ENCODE results near the gene LCN15. TPM values are rescaled to one million over a fixed set of nuclear protein-coding genes. Genes with fewer than 3 reads are reported as not detected.
A peak's percentile ranks its signal among the peaks of the same experiment; 100 is the strongest.

The LCN15 gene
- total RNA-seq, 1 experiment from 2014 or later = not detected

DNA sequence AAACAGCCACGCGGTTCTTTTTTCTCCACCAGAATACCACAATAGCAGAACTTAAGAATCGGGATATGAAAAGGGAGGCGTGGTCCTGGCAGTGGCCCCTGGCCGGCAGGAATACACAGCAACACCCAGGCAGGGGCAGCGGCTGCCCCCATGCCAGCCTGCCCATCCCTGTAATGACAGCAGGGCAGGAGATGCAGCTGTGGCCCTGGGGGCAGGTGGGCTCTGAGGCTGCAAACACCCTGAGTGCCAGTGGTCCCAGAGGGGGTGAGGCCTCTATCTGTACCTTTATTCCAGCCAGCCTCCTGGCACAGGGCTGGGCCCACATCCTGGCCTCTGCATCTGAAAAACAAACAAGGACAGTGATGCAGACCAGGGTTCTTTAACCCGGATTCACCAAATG is 39.5 kb downstream of the LCN15 start:
- H3K27ac Mint-ChIP-seq (ENCODE audit: unreplicated experiment) = peak overlapping the region; percentile 13
- H3K4me1 Mint-ChIP-seq (ENCODE audit: low read depth, unreplicated experiment) = peaks cover 10% of the 10 kb centered on the region
- no peaks in the 10 kb centered on the region for H3K9me3 Mint-ChIP-seq (ENCODE audit: low read depth, unreplicated experiment)
- H3K36me3 Mint-ChIP-seq (ENCODE audit: insufficient read depth, unreplicated experiment) = peaks cover 67% of the 10 kb centered on the region
- TF ChIP-seq, protein P1, sequence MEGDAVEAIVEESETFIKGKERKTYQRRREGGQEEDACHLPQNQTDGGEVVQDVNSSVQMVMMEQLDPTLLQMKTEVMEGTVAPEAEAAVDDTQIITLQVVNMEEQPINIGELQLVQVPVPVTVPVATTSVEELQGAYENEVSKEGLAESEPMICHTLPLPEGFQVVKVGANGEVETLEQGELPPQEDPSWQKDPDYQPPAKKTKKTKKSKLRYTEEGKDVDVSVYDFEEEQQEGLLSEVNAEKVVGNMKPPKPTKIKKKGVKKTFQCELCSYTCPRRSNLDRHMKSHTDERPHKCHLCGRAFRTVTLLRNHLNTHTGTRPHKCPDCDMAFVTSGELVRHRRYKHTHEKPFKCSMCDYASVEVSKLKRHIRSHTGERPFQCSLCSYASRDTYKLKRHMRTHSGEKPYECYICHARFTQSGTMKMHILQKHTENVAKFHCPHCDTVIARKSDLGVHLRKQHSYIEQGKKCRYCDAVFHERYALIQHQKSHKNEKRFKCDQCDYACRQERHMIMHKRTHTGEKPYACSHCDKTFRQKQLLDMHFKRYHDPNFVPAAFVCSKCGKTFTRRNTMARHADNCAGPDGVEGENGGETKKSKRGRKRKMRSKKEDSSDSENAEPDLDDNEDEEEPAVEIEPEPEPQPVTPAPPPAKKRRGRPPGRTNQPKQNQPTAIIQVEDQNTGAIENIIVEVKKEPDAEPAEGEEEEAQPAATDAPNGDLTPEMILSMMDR (IDR thresholded peaks at IDR 0.05; ENCODE audit: unreplicated experiment) = no peak
- no TSS peak for BruUV-seq (replicated peaks)
- no peak overlapping the region for H3K4me3 Mint-ChIP-seq (ENCODE audit: low read depth, unreplicated experiment)
- intact Hi-C loops (cut with micrococcal nuclease; ENCODE audit: unreplicated experiment) = no loop called here
- CTCF ChIA-PET = no interaction called here
- DNase-seq = no peak
- H3K27me3 Mint-ChIP-seq (ENCODE audit: unreplicated experiment) = no peaks in the 10 kb centered on the region

DNA sequence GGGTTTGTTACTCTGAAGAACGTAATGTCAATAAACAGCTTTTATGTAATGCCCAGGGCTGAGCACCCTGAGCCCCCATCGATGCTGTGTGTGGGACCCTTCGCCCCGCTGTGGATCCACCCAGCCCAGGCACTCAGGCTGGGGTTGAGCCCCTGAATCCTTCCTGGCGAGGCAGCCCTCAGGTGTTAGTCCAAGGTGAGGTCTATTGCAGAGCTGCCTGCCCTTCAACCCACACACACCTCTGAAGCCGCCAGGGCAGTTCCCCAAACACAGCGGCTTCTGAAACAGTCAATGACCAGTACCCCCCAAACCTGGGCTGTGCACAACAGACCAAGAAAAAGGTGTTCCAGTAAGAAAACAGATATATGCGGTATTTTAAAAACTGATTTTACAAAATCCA is 40.3 kb downstream of the LCN15 start:
- Mint-ChIP-seq H3K36me3 (ENCODE audit: insufficient read depth, unreplicated experiment) (peaks cover 67% of the 10 kb centered on the region), H3K4me1 (ENCODE audit: low read depth, unreplicated experiment) (peaks cover 10% of the 10 kb centered on the region), H3K4me3 (ENCODE audit: low read depth, unreplicated experiment) (no peak overlapping the region), H3K9me3 (ENCODE audit: low read depth, unreplicated experiment) (no peaks in the 10 kb centered on the region), H3K27ac (ENCODE audit: unreplicated experiment) (peak overlapping the region; percentile 13), H3K27me3 (ENCODE audit: unreplicated experiment) (no peaks in the 10 kb centered on the region)
- no TSS peak for BruUV-seq (replicated peaks)
- intact Hi-C loops (cut with micrococcal nuclease; ENCODE audit: unreplicated experiment) = no loop called here
- no peak for DNase-seq
- CTCF ChIA-PET = no interaction called here
- TF ChIP-seq, protein P1 (IDR thresholded peaks at IDR 0.05; ENCODE audit: unreplicated experiment) = no peak

DNA sequence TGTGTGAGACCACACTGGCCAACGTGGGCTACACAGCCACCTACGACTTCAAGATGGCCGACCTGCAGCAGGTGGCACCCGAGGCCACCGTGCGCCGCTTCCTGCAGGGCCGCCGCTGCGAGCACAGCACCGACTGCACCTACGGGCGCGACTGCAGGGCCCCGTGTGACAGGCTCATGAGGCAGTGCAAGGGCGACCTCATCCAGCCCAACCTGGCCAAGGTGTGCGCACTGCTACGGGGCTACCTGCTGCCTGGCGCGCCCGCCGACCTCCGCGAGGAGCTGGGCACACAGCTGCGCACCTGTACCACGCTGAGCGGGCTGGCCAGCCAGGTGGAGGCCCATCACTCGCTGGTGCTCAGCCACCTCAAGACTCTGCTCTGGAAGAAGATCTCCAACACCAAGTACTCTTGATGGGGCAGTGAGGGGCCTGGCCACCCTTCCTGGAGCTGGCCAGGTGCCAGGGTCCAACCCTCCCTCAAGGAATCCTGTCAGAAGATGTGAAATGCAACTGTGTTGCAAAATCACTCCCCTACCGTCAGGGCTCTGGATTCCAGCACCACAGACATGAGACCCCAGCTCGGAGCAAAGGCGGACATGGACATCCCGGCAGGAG is 40.8 kb downstream of the LCN15 start:
- CTCF ChIA-PET = no interaction called here
- DNase-seq = no peak
- H3K4me1 Mint-ChIP-seq (ENCODE audit: low read depth, unreplicated experiment) = peaks cover 10% of the 10 kb centered on the region
- TF ChIP-seq, protein P1 (IDR thresholded peaks at IDR 0.05; ENCODE audit: unreplicated experiment) = no peak
- no peak overlapping the region for H3K4me3 Mint-ChIP-seq (ENCODE audit: low read depth, unreplicated experiment)
- intact Hi-C loops (cut with micrococcal nuclease; ENCODE audit: unreplicated experiment) = no loop called here
- no TSS peak for BruUV-seq (replicated peaks)
- H3K27ac Mint-ChIP-seq (ENCODE audit: unreplicated experiment) = peak overlapping the region; percentile 13
- H3K27me3 Mint-ChIP-seq (ENCODE audit: unreplicated experiment) = no peaks in the 10 kb centered on the region
- H3K36me3 Mint-ChIP-seq (ENCODE audit: insufficient read depth, unreplicated experiment) = peaks cover 64% of the 10 kb centered on the region
- no peaks in the 10 kb centered on the region for H3K9me3 Mint-ChIP-seq (ENCODE audit: low read depth, unreplicated experiment)

DNA sequence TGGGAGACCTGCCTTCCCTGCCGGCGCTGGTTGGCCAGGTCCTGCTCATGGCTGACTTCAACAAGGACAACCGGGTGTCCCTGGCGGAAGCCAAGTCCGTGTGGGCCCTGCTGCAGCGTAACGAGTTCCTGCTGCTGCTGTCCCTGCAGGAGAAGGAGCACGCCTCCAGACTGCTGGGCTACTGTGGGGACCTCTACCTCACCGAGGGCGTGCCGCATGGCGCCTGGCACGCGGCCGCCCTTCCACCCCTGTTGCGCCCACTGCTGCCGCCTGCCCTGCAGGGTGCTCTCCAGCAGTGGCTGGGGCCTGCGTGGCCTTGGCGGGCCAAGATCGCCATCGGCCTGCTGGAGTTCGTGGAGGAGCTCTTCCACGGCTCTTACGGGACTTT is 41.4 kb downstream of the LCN15 start:
- Mint-ChIP-seq H3K36me3 (ENCODE audit: insufficient read depth, unreplicated experiment) (peaks cover 59% of the 10 kb centered on the region), H3K9me3 (ENCODE audit: low read depth, unreplicated experiment) (no peaks in the 10 kb centered on the region), H3K4me3 (ENCODE audit: low read depth, unreplicated experiment) (no peak overlapping the region), H3K27ac (ENCODE audit: unreplicated experiment) (no peak overlapping the region), H3K4me1 (ENCODE audit: low read depth, unreplicated experiment) (peaks cover 10% of the 10 kb centered on the region), H3K27me3 (ENCODE audit: unreplicated experiment) (no peaks in the 10 kb centered on the region)
- intact Hi-C loops (cut with micrococcal nuclease; ENCODE audit: unreplicated experiment) = no loop called here
- TF ChIP-seq, protein P1 (IDR thresholded peaks at IDR 0.05; ENCODE audit: unreplicated experiment) = no peak
- BruUV-seq (replicated peaks) = no TSS peak
- DNase-seq = no peak
- CTCF ChIA-PET = interaction anchor here (0.5 kb wide), 1 partner anchor 434 kb away, joined by 3 read pairs; no protein-coding TSS in a partner anchor
